NCI-H82 treated with DMSO at 0.1 percent for 48 hours (cell line): ENCODE data around the gene PTPN6.

Experiments used
- DNase-seq: peaks from one replicate; lab custom pipeline; 2025; ENCODE audit not compliant: unreplicated experiment; lab: John Stamatoyannopoulos, UW

The PTPN6 gene

DNA sequence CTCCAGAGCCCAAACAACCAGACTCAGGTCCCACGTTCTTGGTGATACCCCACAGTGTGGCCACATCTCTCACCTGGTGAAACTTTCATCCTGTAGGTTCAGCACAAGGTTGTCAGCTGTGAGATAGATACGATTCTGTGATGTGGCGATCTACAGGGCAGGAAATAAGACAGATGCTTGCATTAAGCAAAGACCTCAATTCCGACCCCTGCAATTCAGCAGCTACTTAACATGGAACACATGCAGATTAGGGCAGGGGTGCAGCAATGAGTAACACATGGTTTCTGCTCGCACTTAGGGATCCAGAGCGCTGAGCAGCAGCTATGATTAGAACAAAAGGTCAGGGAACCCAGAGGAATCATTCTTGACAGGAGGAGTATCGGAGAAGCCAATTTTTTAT lies 15.2 kb downstream of the PTPN6 start:
- DNase-seq = no peak

DNA sequence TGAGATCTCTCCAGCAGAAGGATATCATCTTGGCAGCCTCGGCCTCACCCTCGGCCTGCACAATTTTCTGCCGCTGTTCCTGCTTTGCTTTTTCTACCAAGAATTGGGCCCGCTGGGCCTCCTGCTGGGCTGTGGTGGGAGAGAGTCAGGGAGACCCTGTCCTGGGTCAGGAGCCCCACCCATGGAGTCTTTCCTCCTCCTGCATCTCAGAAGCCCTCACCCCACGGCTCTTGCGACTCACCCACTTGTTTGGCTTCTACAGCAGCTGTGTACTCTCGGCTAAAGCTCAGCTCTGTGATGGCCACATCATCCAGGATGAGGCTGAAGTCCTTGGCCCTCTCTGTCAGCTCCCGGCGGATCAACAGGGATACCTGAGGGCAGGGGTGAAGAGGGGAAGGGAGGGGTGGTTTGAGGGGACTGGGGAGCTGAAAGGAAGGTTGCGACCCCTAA lies 16.5 kb downstream of the PTPN6 start:
- no peak for DNase-seq

DNA sequence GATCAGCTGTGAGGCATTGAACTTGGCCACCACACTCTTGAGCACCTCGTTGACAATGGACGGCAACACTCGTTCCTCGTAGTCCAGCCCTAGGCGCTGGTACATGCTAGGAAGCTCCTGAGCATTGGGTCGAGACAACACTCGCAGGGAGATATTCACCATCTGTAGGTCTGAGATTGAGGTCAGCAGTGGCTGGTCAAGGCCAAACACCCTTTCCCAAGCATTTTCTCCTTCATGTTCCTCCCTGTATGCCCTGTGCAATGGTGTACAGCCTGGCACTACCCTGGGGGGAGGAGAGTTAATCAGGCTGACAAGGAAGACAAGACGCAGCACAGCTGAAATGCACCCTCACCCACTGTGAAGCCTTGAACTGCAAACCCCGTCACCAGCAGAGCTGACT lies 17.3 kb downstream of the PTPN6 start:
- DNase-seq = no peak

- no peak for DNase-seq
Measured at GRCh38 chr12:6970096-6970527, 19.0 kb downstream of the PTPN6 start.

GRCh38 chr12:6974180-6974579 lies 23.0 kb downstream of the PTPN6 start:
- DNase-seq = no peak

GRCh38 chr12:6975297-6976032 lies 24.3 kb downstream of the PTPN6 start:
- DNase-seq = no peak

- no peak for DNase-seq
Measured at GRCh38 chr12:6977653-6978052, 26.5 kb downstream of the PTPN6 start.

- DNase-seq = no peak
Measured at GRCh38 chr12:6978188-6978587, 27.0 kb downstream of the PTPN6 start.

DNA sequence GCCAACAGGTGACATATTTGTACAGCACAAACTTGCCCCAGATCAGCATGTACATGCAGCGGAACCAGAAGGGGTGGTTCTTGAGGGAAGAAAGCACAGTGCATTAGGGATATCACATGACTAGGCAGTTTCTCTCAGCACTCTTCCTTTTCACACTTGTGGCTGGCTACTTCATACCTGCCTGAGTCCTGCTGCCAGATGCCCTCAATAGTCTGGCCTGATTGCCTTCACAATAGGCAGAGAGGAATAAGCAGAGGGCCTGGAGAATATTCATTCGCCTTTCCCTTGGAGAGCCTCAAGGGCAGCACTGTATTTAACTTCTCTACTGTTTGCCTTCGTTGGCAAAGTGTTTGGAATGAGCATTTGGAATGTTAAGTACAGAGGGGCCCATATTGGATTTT lies 27.5 kb downstream of the PTPN6 start:
- DNase-seq = no peak

GRCh38 chr12:6979021-6979420 lies 27.9 kb downstream of the PTPN6 start:
- no peak for DNase-seq

- no peak for DNase-seq
Measured at GRCh38 chr12:6979453-6979852, 28.3 kb downstream of the PTPN6 start.

DNA sequence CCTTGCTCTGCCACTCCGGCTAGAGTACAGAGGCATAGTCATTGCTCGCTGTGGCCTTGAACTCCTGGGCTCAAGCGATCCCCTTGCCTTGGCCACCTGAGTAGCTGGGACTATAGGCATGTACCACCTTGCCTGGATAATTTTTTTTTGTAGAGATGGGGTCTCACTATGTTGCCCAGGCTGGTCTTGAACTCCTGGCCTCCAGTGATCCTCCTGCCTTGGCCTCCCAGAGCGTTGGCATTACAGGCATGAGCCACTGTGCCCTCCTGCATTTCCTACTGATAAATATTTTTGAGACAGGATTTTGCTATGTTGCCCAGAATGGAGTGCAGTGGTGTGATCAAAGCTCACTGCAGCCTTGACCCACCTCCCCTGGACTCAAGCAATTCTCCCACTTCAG lies 28.9 kb downstream of the PTPN6 start:
- no peak for DNase-seq

GRCh38 chr12:6980740-6981139 lies 29.6 kb downstream of the PTPN6 start:
- DNase-seq = no peak

GRCh38 chr12:6981152-6982052 lies 30.2 kb downstream of the PTPN6 start:
- no peak for DNase-seq

DNA sequence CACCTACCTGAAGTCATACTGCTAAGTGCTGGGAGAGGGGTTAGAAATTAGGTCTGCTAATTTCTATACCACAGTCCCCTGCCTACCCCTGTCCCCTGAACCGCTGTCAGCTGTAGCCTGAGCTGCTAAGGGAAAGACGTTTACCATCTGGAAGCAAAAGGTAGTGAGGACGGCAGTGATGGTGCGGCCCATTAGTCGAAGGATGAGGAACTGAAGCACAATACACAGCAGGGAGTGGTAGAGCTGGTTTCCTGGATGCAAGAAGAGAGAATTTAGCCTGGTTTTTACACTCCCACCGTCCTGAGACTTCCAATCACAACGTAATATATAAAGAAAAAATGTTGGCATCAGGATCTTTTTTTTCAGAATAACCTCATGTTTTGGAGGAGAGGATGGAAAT lies 31.4 kb downstream of the PTPN6 start:
- DNase-seq = no peak

GRCh38 chr12:6987956-6988553 lies 36.9 kb downstream of the PTPN6 start:
- no peak for DNase-seq

DNA sequence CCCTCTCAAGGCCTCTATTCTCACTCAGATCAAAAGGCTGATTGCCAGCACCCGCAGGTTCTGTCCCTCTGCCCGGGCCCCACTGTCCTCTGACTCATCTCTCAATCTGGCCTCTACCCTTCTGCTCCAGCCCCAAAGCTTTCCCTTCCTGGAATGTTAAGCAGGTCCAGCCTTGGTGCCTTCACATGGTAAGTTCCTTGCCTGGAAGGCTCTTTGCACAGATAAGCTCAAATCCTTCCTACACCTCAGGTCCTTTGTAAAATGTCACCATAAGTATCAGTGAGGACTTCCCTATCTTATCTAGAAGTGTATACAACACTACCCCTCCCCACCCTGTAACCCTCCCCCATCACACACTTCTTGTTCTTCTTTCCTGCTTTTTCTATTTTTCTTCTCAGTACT lies 44.9 kb downstream of the PTPN6 start:
- no peak for DNase-seq

DNA sequence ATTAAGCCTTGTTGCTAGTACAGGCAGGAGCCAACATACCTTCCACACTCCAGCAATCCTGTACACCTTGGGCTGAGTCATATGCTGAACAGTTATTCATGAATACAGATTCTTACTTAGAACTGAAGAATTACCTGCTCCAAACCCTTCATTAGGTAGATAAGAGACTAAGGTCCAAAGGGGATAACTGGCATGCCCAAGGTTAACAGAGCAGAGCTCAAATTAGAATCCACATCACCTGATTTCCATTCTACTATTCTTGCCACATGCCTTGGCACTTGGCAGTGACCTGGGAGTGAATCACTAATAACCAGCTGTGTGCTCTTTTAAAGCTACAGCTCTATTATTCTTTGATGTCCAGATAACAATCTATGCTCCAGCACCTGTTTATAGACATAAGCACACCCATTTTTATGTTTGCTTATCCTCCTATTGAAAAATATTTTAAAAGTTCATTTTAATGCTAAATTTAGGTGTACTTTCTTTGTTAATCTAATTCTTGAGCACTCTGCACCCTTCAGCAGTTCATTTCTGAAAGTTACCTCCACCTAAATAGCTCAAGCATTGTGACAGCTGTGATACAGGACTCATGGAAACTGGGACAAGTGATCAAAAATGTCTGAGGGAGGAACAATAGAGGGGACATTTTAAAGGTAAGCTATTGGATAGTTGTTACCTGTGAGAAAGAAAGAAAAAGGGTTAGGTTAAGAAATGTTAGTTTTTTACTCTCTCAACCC lies 47.7 kb downstream of the PTPN6 start:
- DNase-seq = no peak

- DNase-seq = no peak
Measured at GRCh38 chr12:7001921-7002591, 50.9 kb downstream of the PTPN6 start.

DNA sequence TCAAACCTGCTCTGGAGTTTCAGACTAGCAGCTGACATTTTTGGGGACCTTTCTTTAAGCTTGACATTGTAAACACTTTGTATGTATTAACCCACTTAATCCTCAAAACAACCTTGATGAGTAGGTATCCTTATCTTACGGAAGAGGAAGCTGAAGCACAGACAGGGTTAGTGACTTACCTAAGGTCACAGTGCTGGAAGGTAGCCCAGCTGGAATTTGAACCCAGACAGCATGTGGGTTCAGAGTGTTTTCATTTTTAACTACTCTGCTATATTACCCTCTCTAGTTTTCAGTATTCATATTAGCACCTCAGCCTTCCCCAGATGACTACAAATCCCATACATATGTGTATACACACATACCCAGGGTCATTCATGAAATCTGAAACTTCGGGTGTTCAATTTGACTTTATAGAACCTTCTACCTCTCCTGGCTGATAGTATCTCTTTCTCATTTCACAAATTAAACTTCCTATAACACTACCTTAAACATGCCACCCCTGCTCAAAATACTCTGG lies 53.2 kb downstream of the PTPN6 start:
- DNase-seq = no peak
